H1 (cell line): ENCODE data around the gene TMEM266. TPM values are rescaled to one million over a fixed set of nuclear protein-coding genes. Genes with fewer than 3 reads are reported as not detected.

Experiments
- polyA plus RNA-seq, 7 experiments: library from polyadenylated mRNA; depleted of rRNA in 3 of 7; stranded (reverse) in 5 of 7; unstranded in 2 of 7; fragments of >200 nt in 5 of 7; fragments of 200-250 nt in 2 of 7; gene quantifications; 1 replicate in 5 of 7; 2 replicates in 1 of 7; 4 replicates in 1 of 7; pipeline versions ENCODE4 v1.2.1 to v1.2.3, GENCODE V29; 2011 to 2013; ENCODE audit warnings: missing spikeins in 2 of 7, mixed read lengths in 2 of 7
- total RNA-seq: library from RNA; stranded (reverse); fragmentation: NEBNext Ultra II Directional; extraction: Animal tissue kit (Norgen Biotek cat#: 25700); gene quantifications from 2 replicates; pipeline ENCODE4 v1.2.1, GENCODE V29; 2021
- TF ChIP-seq, protein P1 (sequence below), 3 experiments: IDR thresholded peaks; 1 replicate in 2 of 3; 2 replicates in 1 of 3; pipeline versions ENCODE4 v1.5.1 to v1.6.1; 2011; ENCODE audit warnings: low read length in 3 of 3, mild to moderate bottlenecking in 3 of 3, inconsistent platforms in 2 of 3, low read depth in 1 of 3, moderate library complexity in 1 of 3; ENCODE audit not compliant: insufficient read depth in 1 of 3; ENCODE audit errors: control extremely low read depth in 1 of 3

Gene TMEM266
- total and polyA plus RNA-seq, 2 of the 8 experiments (the other 6 are each of a cell fraction or from before 2014, with no cell fraction given) = 2.6 TPM

DNA sequence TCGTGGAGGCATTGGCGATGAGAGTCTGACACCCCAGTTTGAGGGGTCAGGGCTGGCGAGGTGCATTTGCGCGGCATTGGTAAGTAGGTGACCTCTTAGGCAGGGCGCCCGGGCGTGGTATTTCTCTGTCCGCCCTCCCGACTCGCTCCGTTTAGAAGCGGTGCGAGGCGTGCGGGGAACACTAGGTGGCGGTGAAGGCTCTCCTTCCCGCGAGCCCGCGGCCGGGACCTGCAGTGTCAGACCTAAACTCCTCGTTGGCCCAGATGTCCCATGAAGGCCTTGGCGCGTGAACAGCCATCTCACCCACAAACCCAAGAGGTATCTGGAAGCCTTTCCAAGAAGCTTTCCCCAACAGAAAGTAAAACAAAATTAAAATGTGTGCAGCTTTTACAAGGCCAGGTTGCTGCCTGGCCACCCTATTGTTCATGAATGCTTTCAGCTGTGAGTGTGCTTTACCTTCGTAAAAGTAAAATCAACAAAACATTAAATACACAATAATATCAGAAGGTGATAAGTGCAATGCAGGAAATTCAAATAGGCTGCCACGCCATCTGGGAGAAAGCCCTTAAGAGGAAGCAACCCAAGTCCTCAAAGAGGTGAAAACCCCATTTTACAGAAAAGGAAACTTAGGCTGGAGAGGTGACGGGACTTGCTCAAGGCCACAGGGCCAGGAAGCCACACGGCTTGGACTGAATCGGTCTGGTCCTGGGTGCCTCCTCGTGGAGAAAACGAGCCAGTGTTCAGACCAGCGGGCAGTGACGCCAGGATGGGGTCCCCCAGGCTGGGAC, 131.2 kb downstream of the TMEM266 start (continued):
- TF ChIP-seq, protein P1, sequence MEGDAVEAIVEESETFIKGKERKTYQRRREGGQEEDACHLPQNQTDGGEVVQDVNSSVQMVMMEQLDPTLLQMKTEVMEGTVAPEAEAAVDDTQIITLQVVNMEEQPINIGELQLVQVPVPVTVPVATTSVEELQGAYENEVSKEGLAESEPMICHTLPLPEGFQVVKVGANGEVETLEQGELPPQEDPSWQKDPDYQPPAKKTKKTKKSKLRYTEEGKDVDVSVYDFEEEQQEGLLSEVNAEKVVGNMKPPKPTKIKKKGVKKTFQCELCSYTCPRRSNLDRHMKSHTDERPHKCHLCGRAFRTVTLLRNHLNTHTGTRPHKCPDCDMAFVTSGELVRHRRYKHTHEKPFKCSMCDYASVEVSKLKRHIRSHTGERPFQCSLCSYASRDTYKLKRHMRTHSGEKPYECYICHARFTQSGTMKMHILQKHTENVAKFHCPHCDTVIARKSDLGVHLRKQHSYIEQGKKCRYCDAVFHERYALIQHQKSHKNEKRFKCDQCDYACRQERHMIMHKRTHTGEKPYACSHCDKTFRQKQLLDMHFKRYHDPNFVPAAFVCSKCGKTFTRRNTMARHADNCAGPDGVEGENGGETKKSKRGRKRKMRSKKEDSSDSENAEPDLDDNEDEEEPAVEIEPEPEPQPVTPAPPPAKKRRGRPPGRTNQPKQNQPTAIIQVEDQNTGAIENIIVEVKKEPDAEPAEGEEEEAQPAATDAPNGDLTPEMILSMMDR (IDR thresholded peaks at IDR 0.05; ENCODE audit: control extremely low read depth in 1 of 3, insufficient read depth in 1 of 3, low read depth in 1 of 3, low read length in 3 of 3) = peak; percentile 89 to 94 (median 93)
